Heart left ventricle (tissue), 13 donors: ENCODE results near the gene NLRP6.

Experiments
- CTCF ChIP-seq, 12 donors: fragments of 200-600 bp; sonication (generic) in 4 of 12; IDR thresholded peaks; one replicate each; pipeline versions ENCODE4 v1.5.0 to v1.8.0; 2018 to 2022; ENCODE audit warnings: antibody characterized with exemption in 12 of 12, mild to moderate bottlenecking in 5 of 12
- POLR2A ChIP-seq, 2 donors: fragments of 450-650 bp; IDR thresholded peaks; one replicate each; pipeline ENCODE4 v1.6.1; 2017; ENCODE audit warnings: antibody characterized with exemption in 2 of 2, mild to moderate bottlenecking in 2 of 2, moderate library complexity in 2 of 2
- donor health status: ischemic (EF 13 %, LVEDD 7.1; RV severe dilation, severe dysfunction).
- donor health status: DM: no; HTN: yes; CAD: no.
- donor health status: DM: no; HTN: no; CAD: no.
- donor health status: ischemic (EF 25% LVEDD 6.9; RV normal size, moderate dysfunction).
- donor health status: ischemic (EF 25% LVEDD 5.7; RV mildly dilated, moderate dysfunction).
- donor health status: ischemic (EF 35%, LVEDD 5.7; RV mildly dilated, moderate dysfunction).
- donor health status: nonischemic (EF 11% LVEDD 7.7; RV severe dilation, severe dysfunction).
- donor health status: DM: yes; HTN: yes; CAD: no.
- donor health status: PGD.
- donor health status: ischemic (EF 29% LVEDD 5.4; RV normal size, mild dysfunction).
- donor health status: nonischemic (EF 23%, LVEDD 6.1; RV moderate dilation, normal function).

GRCh38 chr11:250740-251299, 27.4 kb upstream of the NLRP6 start:
- peak; percentile 40 to 69 (median 56) for TF ChIP-seq CTCF (IDR thresholded peaks at IDR 0.05)
- no peak for TF ChIP-seq POLR2A (IDR thresholded peaks at IDR 0.05)
